HepG2 (cell line): ENCODE results near the gene SETD2. TPM values are rescaled to one million over a fixed set of nuclear protein-coding genes. Genes with fewer than 3 reads are reported as not detected.

ENCODE experiments used
- MLLT10 ChIP-seq: sonication (generic); formaldehyde crosslinking; IDR thresholded peaks from 2 replicates; pipeline ENCODE4 v1.4.0; 2020; ENCODE audit warnings: missing genetic modification reagents
- MXD4 ChIP-seq: IDR thresholded peaks from 2 replicates; pipeline ENCODE4 v1.6.1; 2016; ENCODE audit warnings: mild to moderate bottlenecking, missing biosample characterization, missing genetic modification reagents
- polyA plus RNA-seq, 8 experiments: library from polyadenylated mRNA; depleted of rRNA in 3 of 8; stranded (reverse) in 7 of 8; unstranded in 1 of 8; fragments of >200 nt; fragmentation: Illumina TruSeq in 4 of 8; extraction: Trizol in 4 of 8; gene quantifications; 2 replicates each; pipeline versions ENCODE4 v1.2.1 to v1.2.3, GENCODE V29; 2011 to 2016; ENCODE audit warnings: low read depth in 4 of 8, missing spikeins in 1 of 8, mixed read lengths in 1 of 8; ENCODE audit not compliant: insufficient read depth in 1 of 8
- total RNA-seq, 5 experiments: library from RNA; depleted of rRNA; stranded (reverse); fragments of >200 nt; fragmentation: Illumina TruSeq; extraction: Trizol; gene quantifications; 2 replicates each; pipeline ENCODE4 v1.2.3, GENCODE V29; 2016; ENCODE audit warnings: low read depth in 1 of 5
- TF ChIP-seq, protein P1 (sequence below): IDR thresholded peaks from 2 replicates; pipeline ENCODE4 v1.6.1; 2018; ENCODE audit warnings: missing genetic modification reagents, mild to moderate bottlenecking, missing compliant biosample characterization
- TF ChIP-seq, protein P2 (sequence below): sonication (generic); formaldehyde crosslinking; IDR thresholded peaks from one replicate; pipeline ENCODE4 v1.5.1; 2020; ENCODE audit warnings: mild to moderate bottlenecking, missing genetic modification reagents; ENCODE audit errors: not compliant biosample characterization
- TF ChIP-seq, protein P3 (sequence below): sonication (generic); formaldehyde crosslinking; IDR thresholded peaks from 2 replicates; pipeline ENCODE4 v1.8.0; 2022; ENCODE audit warnings: mild to moderate bottlenecking, missing genetic modification reagents, moderate library complexity
- TF ChIP-seq, protein P4 (sequence below): IDR thresholded peaks from 2 replicates; pipeline ENCODE4 v1.4.0; 2020; ENCODE audit warnings: mild to moderate bottlenecking, missing genetic modification reagents
- TF ChIP-seq, protein P5 (sequence below): sonication (generic); formaldehyde crosslinking; IDR thresholded peaks from 2 replicates; pipeline ENCODE4 v1.4.0; 2020; ENCODE audit warnings: missing genetic modification reagents, borderline replicate concordance

SETD2 gene
- total and polyA plus RNA-seq, 2 of the 13 experiments (the other 11 are each of a cell fraction or from before 2014, with no cell fraction given): 14.2 to 24.2 TPM

DNA sequence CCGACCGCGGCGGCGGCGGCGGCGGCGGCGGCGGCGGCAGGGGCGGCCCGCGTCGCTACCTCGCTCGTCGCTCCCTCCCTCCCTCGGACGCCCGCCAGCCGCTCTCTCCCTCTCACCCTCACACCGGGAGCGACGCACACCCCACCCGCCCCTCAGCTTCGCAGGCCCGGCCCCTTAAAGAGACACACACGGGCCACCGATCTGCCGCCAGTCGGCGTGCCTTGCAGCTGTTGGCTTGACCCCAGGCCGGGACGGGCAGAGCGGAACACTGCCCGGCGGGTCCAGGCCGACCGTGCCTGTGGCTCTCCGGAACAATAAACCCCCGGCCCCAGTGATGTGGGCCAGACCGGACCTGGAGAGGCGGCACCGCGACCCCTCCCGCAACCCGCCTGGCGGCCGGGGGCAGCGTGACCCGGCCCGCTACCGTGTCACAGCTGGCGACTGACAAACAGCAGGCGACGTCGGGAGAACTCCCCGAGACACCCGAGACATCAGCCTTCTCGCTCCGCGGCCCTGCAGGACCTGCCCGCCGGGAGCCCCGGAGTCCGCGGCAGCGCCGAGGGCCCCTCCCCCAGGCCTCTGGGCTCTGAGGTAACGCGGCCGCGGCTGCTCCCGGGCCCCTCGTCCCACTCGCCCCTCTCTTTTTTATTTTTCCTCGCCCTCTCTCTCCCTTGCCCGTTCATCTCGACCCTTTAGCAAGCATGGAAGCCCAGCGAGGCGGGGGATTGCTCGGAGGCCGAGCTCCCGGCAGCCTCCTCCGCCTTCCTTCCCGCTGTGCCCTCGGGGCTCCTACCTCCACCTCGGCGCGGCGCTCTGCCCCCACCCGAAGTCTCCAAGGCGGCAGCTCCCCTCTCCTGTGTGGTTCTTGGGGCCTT lies at the start of gene SETD2 (continued):
- TF ChIP-seq, protein P1, sequence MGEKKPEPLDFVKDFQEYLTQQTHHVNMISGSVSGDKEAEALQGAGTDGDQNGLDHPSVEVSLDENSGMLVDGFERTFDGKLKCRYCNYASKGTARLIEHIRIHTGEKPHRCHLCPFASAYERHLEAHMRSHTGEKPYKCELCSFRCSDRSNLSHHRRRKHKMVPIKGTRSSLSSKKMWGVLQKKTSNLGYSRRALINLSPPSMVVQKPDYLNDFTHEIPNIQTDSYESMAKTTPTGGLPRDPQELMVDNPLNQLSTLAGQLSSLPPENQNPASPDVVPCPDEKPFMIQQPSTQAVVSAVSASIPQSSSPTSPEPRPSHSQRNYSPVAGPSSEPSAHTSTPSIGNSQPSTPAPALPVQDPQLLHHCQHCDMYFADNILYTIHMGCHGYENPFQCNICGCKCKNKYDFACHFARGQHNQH: peak; percentile 52; the same call in 1 of the 2 replicates
- TF ChIP-seq, protein P2, sequence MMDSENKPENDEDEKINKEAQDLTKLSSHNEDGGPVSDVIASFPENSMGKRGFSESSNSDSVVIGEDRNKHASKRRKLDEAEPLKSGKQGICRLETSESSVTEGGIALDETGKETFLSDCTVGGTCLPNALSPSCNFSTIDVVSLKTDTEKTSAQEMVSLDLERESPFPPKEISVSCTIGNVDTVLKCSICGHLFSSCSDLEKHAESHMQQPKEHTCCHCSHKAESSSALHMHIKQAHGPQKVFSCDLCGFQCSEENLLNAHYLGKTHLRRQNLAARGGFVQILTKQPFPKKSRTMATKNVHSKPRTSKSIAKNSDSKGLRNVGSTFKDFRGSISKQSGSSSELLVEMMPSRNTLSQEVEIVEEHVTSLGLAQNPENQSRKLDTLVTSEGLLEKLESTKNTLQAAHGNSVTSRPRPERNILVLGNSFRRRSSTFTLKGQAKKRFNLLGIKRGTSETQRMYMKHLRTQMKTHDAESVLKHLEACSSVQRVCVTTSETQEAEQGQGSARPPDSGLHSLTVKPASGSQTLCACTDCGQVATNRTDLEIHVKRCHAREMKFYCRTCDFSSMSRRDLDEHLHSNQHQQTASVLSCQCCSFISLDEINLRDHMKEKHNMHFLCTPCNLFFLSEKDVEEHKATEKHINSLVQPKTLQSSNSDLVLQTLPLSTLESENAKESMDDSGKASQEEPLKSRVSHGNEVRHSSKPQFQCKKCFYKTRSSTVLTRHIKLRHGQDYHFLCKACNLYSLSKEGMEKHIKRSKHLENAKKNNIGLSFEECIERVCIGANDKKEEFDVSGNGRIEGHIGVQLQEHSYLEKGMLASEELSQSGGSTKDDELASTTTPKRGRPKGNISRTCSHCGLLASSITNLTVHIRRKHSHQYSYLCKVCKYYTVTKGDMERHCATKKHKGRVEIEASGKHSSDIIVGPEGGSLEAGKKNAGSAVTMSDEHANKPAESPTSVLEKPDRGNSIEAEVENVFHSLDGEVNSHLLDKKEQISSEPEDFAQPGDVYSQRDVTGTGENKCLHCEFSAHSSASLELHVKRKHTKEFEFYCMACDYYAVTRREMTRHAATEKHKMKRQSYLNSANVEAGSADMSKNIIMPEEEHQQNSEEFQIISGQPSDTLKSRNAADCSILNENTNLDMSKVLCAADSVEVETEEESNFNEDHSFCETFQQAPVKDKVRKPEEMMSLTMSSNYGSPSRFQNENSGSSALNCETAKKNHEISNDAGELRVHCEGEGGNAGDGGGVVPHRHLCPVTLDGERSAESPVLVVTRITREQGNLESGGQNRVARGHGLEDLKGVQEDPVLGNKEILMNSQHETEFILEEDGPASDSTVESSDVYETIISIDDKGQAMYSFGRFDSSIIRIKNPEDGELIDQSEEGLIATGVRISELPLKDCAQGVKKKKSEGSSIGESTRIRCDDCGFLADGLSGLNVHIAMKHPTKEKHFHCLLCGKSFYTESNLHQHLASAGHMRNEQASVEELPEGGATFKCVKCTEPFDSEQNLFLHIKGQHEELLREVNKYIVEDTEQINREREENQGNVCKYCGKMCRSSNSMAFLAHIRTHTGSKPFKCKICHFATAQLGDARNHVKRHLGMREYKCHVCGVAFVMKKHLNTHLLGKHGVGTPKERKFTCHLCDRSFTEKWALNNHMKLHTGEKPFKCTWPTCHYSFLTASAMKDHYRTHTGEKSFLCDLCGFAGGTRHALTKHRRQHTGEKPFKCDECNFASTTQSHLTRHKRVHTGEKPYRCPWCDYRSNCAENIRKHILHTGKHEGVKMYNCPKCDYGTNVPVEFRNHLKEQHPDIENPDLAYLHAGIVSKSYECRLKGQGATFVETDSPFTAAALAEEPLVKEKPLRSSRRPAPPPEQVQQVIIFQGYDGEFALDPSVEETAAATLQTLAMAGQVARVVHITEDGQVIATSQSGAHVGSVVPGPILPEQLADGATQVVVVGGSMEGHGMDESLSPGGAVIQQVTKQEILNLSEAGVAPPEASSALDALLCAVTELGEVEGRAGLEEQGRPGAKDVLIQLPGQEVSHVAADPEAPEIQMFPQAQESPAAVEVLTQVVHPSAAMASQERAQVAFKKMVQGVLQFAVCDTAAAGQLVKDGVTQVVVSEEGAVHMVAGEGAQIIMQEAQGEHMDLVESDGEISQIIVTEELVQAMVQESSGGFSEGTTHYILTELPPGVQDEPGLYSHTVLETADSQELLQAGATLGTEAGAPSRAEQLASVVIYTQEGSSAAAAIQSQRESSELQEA (CRISPR knock-in tag): peak; percentile 45
- TF ChIP-seq, protein P3, sequence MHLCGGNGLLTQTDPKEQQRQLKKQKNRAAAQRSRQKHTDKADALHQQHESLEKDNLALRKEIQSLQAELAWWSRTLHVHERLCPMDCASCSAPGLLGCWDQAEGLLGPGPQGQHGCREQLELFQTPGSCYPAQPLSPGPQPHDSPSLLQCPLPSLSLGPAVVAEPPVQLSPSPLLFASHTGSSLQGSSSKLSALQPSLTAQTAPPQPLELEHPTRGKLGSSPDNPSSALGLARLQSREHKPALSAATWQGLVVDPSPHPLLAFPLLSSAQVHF (CRISPR knock-in tag): 0 out of 2 replicates have a peak, but pooled peaks have one; percentile 54
- peak; percentile 73; the same call in 1 of the 2 replicates for TF ChIP-seq MXD4 (CRISPR knock-in tag)
- TF ChIP-seq, protein P4, sequence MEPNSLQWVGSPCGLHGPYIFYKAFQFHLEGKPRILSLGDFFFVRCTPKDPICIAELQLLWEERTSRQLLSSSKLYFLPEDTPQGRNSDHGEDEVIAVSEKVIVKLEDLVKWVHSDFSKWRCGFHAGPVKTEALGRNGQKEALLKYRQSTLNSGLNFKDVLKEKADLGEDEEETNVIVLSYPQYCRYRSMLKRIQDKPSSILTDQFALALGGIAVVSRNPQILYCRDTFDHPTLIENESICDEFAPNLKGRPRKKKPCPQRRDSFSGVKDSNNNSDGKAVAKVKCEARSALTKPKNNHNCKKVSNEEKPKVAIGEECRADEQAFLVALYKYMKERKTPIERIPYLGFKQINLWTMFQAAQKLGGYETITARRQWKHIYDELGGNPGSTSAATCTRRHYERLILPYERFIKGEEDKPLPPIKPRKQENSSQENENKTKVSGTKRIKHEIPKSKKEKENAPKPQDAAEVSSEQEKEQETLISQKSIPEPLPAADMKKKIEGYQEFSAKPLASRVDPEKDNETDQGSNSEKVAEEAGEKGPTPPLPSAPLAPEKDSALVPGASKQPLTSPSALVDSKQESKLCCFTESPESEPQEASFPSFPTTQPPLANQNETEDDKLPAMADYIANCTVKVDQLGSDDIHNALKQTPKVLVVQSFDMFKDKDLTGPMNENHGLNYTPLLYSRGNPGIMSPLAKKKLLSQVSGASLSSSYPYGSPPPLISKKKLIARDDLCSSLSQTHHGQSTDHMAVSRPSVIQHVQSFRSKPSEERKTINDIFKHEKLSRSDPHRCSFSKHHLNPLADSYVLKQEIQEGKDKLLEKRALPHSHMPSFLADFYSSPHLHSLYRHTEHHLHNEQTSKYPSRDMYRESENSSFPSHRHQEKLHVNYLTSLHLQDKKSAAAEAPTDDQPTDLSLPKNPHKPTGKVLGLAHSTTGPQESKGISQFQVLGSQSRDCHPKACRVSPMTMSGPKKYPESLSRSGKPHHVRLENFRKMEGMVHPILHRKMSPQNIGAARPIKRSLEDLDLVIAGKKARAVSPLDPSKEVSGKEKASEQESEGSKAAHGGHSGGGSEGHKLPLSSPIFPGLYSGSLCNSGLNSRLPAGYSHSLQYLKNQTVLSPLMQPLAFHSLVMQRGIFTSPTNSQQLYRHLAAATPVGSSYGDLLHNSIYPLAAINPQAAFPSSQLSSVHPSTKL (CRISPR knock-in tag): 0 out of 2 replicates have a peak, but pooled peaks have one; percentile 17
- TF ChIP-seq, protein P5, sequence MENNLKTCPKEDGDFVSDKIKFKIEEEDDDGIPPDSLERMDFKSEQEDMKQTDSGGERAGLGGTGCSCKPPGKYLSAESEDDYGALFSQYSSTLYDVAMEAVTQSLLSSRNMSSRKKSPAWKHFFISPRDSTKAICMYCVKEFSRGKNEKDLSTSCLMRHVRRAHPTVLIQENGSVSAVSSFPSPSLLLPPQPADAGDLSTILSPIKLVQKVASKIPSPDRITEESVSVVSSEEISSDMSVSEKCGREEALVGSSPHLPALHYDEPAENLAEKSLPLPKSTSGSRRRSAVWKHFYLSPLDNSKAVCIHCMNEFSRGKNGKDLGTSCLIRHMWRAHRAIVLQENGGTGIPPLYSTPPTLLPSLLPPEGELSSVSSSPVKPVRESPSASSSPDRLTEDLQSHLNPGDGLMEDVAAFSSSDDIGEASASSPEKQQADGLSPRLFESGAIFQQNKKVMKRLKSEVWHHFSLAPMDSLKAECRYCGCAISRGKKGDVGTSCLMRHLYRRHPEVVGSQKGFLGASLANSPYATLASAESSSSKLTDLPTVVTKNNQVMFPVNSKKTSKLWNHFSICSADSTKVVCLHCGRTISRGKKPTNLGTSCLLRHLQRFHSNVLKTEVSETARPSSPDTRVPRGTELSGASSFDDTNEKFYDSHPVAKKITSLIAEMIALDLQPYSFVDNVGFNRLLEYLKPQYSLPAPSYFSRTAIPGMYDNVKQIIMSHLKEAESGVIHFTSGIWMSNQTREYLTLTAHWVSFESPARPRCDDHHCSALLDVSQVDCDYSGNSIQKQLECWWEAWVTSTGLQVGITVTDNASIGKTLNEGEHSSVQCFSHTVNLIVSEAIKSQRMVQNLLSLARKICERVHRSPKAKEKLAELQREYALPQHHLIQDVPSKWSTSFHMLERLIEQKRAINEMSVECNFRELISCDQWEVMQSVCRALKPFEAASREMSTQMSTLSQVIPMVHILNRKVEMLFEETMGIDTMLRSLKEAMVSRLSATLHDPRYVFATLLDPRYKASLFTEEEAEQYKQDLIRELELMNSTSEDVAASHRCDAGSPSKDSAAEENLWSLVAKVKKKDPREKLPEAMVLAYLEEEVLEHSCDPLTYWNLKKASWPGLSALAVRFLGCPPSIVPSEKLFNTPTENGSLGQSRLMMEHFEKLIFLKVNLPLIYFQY (CRISPR knock-in tag): peak; percentile 90; the same call in 1 of the 2 replicates
- 0 out of 2 replicates have a peak, but pooled peaks have one; percentile 30 for TF ChIP-seq MLLT10 (CRISPR knock-in tag)
